DMS 273 (cell line): Measurements from ENCODE around the gene NFYB.
"Not testable (repeated sequence)": the region's sequence is repeated elsewhere in the genome, so short reads cannot be mapped to it uniquely, and the experiment has no call there.

ENCODE experiments used
- DNase-seq: peaks from one replicate; lab custom pipeline; 2025; ENCODE audit not compliant: unreplicated experiment; lab: John Stamatoyannopoulos, UW

The NFYB gene

DNA sequence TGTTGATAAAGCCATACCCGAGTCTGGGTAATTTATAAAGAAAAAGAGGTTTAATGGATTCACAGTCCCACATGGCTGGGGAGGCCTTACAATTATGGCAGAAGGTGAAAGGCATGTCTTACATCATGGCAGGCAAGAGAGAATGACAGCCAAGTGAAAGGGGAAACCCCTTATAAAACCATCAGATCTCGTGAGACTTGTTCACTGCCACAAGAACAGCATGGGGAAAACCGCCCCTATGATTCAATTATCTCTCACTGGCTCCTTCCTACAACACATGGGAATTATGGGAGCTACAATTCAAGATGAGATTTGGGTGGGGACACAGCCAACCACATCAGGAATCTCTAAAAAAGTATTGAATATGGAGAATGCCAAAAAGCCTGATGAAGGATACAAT lies 25.0 kb upstream of the NFYB start:
- DNase-seq = not testable (repeated sequence)

GRCh38 chr12:104155711-104156555 lies 17.9 kb upstream of the NFYB start:
- no peak for DNase-seq

GRCh38 chr12:104154806-104155205 lies 16.8 kb upstream of the NFYB start:
- DNase-seq = no peak

GRCh38 chr12:104154286-104154685 lies 16.3 kb upstream of the NFYB start:
- no peak for DNase-seq

GRCh38 chr12:104152685-104153241 lies 14.8 kb upstream of the NFYB start:
- no peak for DNase-seq

- DNase-seq = no peak
Measured at GRCh38 chr12:104150416-104150815, 12.4 kb upstream of the NFYB start.

GRCh38 chr12:104147346-104147745 lies 9.3 kb upstream of the NFYB start:
- DNase-seq = no peak

DNA sequence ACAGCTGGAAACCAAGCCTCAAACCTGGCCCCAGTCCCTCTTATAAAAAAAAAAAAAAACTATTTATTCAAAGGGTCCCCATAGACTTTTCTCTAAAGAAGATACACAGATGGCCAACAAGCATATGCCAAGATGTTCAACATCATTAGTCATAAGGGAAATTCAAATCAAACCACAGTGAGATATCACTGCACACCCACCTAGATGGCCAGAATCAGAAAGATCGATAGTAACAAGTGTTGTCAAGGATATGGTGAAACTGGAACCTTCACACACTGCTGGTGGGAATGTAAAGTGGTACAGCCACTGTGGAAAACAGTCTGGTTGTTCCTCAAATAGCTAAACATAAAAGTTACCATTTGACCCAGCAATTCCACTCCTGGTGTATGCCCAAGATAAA lies 5.9 kb upstream of the NFYB start:
- DNase-seq = no peak

DNA sequence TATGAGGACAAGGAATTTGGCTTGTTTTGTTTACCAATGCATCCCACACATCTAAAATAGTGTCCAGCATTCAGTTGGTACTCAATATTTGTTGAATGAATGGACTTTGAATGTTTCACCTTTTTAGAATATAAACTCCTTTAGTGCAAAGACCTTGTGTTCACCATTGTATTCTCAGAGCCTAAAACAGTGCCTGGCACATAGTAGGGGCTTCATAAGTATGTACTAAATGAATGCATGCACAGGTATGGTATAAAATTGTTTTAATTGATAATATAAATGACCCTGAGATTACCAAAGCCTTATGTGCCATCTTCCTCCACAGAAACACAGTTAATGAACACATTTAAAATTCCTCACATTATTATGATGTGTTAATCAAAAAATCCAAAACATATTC lies 5.0 kb upstream of the NFYB start:
- no peak for DNase-seq

DNA sequence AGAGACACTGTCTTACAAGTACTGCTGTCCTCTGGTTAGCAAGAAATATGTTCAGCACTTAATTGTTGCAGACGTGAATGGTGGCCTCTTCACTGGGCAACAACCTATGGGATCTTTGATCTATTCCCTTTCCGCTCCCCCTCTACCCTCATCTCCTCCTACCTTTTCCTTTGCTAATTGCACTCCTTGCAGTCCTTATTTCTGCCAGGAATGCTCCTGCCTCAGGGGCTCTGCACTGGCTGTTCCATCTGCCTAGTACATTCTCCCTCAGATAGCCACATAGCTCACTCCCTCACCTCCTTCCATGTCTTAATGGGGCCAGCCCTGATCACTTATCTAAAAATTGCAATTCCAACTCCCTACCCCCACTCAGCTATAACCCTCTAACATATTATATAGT lies 4.5 kb upstream of the NFYB start:
- DNase-seq = no peak

GRCh38 chr12:104138797-104139152 lies 765 bp upstream of the NFYB start:
- peak; percentile 36 for DNase-seq

- peak; percentile 82 for DNase-seq
Measured at GRCh38 chr12:104137001-104137901, 759 bp downstream of the NFYB start.

DNA sequence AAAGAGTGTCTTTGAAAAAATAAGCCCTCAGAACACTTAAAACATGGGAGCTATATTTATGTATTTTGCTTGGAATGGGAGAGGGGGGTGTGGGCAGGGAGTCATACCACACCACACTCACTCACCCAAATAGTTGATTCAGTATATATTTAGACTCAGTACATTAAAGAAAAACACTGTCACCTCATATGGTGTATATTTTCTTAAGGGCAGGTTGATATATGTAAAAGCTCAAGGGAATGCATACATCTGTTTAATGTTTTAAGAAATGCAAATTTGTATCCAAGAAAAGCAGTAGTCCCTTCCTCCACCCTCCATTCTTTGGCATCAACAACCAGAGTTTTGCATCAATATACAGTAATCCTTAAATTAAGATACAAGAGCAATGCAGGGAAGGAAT lies 1.4 kb downstream of the NFYB start:
- peak; percentile 41 for DNase-seq

DNA sequence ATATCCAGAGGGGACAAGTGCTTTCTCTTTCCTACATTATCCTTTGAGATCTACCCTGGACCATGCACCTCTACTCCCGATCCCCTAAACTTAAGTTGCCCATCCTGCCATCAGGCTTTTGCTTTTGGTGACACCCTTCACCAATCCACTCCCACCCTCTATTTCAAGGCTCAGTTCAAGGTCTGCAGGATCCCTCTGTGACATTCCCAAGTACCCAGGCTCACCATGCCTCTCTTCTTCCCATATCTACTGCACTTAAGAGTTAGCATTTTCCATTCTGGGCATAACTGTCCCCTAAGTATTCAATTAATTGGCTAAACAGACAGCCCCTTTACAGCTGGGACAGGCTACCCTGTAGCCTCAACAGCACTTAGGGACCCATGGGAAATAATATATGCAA lies 3.1 kb downstream of the NFYB start:
- DNase-seq = no peak

- DNase-seq = no peak
Measured at GRCh38 chr12:104133866-104134265, 4.1 kb downstream of the NFYB start.

GRCh38 chr12:104133321-104133720 lies 4.7 kb downstream of the NFYB start:
- DNase-seq = no peak

GRCh38 chr12:104132351-104132956 lies 5.6 kb downstream of the NFYB start:
- DNase-seq = no peak

GRCh38 chr12:104131609-104132008 lies 6.4 kb downstream of the NFYB start:
- DNase-seq = no peak

GRCh38 chr12:104130760-104131159 lies 7.2 kb downstream of the NFYB start:
- no peak for DNase-seq

- DNase-seq = no peak
Measured at GRCh38 chr12:104126548-104126947, 11.5 kb downstream of the NFYB start.

DNA sequence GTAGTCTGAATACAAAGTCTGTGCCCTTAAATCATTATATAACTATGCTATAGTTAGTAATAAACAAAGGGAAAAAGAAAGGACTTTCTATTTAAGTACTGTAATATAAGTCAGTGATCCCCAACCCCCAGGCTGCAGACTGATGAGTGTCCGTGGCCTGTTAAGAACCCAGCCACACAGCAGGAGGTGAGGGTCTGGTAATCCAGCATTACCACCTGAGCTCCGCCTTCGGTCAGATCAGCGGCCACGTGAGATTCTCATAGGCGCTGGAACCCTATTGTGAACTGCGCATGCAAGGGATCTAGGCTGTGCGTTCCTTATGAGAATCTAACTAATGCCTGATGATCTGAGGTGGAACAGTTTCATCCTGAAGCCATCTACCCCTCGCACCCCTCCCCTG lies 15.7 kb downstream of the NFYB start:
- no peak for DNase-seq
